OCI-M2 (cell line): ENCODE results near the gene ZKSCAN3.
A peak's percentile ranks its signal among the peaks of the same experiment; 100 is the strongest.
"Not testable (repeated sequence)": the region's sequence is repeated elsewhere in the genome, so short reads cannot be mapped to it uniquely, and the experiment has no call there.

Experiments
- DNase-seq: peaks from one replicate; lab custom pipeline; 2025; ENCODE audit not compliant: unreplicated experiment; lab: John Stamatoyannopoulos, UW

ZKSCAN3 gene

GRCh38 chr6:28340310-28341095, 9.2 kb upstream of the ZKSCAN3 start:
- DNase-seq: no peak

- DNase-seq: no peak
Observed at GRCh38 chr6:28343898-28344677, 5.7 kb upstream of the ZKSCAN3 start.

GRCh38 chr6:28345201-28345600, 4.5 kb upstream of the ZKSCAN3 start:
- no peak for DNase-seq

GRCh38 chr6:28347119-28347518, 2.6 kb upstream of the ZKSCAN3 start:
- no peak for DNase-seq

GRCh38 chr6:28349344-28349891, 329 bp upstream of the ZKSCAN3 start:
- no peak for DNase-seq

- no peak for DNase-seq
Observed at GRCh38 chr6:28351087-28351486, 1.3 kb downstream of the ZKSCAN3 start.

GRCh38 chr6:28351493-28351925, 1.8 kb downstream of the ZKSCAN3 start:
- no peak for DNase-seq

GRCh38 chr6:28353356-28353755, 3.6 kb downstream of the ZKSCAN3 start:
- DNase-seq: no peak

- no peak for DNase-seq
Observed at GRCh38 chr6:28353981-28354676, 4.4 kb downstream of the ZKSCAN3 start.

- DNase-seq: no peak
Observed at GRCh38 chr6:28354688-28355554, 5.2 kb downstream of the ZKSCAN3 start.

- DNase-seq: peak; percentile 85
Observed at GRCh38 chr6:28355743-28356665, 6.3 kb downstream of the ZKSCAN3 start.

- no peak for DNase-seq
Observed at GRCh38 chr6:28356666-28357020, 6.9 kb downstream of the ZKSCAN3 start.

GRCh38 chr6:28357036-28357435, 7.3 kb downstream of the ZKSCAN3 start:
- DNase-seq: no peak

- DNase-seq: not testable (repeated sequence)
Observed at GRCh38 chr6:28359562-28359961, 9.8 kb downstream of the ZKSCAN3 start.

GRCh38 chr6:28360961-28361360, 11.2 kb downstream of the ZKSCAN3 start:
- DNase-seq: no peak

- DNase-seq: not testable (repeated sequence)
Observed at GRCh38 chr6:28365590-28365989, 15.8 kb downstream of the ZKSCAN3 start.

- no peak for DNase-seq
Observed at GRCh38 chr6:28368522-28368921, 18.8 kb downstream of the ZKSCAN3 start.

GRCh38 chr6:28369463-28369862, 19.7 kb downstream of the ZKSCAN3 start:
- no peak for DNase-seq

GRCh38 chr6:28370440-28370839, 20.7 kb downstream of the ZKSCAN3 start:
- no peak for DNase-seq
